DMS153 treated with DMSO at 0.1 percent for 48 hours (cell line): ENCODE data around the gene AHNAK2.
"Not testable (repeated sequence)": the region's sequence is repeated elsewhere in the genome, so short reads cannot be mapped to it uniquely, and the experiment has no call there.

ENCODE experiments used
- DNase-seq: peaks from one replicate; lab custom pipeline; 2025; ENCODE audit not compliant: unreplicated experiment; lab: John Stamatoyannopoulos, UW

The AHNAK2 gene

GRCh38 chr14:104928391-104929133 lies 49.6 kb downstream of the AHNAK2 start:
- DNase-seq = no peak

GRCh38 chr14:104927901-104928300 lies 50.3 kb downstream of the AHNAK2 start:
- no peak for DNase-seq

DNA sequence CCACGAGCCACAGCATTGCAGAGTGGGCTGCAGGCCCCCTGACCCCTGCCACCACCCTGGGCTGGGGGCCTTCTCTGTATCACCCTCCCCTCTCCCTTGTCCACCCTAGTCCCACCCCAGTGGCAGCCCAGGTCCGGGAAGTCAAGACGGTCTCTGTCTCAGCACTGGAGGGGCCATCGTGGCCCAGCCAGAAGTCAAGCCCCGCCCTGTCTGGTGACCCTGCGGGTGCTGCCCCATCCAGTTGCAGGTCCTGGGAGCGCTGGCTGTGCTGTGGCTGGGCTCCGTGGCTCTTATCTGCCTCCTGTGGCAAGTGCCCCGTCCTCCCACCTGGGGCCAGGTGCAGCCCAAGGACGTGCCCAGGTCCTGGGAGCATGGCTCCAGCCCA lies 50.8 kb downstream of the AHNAK2 start:
- no peak for DNase-seq

DNA sequence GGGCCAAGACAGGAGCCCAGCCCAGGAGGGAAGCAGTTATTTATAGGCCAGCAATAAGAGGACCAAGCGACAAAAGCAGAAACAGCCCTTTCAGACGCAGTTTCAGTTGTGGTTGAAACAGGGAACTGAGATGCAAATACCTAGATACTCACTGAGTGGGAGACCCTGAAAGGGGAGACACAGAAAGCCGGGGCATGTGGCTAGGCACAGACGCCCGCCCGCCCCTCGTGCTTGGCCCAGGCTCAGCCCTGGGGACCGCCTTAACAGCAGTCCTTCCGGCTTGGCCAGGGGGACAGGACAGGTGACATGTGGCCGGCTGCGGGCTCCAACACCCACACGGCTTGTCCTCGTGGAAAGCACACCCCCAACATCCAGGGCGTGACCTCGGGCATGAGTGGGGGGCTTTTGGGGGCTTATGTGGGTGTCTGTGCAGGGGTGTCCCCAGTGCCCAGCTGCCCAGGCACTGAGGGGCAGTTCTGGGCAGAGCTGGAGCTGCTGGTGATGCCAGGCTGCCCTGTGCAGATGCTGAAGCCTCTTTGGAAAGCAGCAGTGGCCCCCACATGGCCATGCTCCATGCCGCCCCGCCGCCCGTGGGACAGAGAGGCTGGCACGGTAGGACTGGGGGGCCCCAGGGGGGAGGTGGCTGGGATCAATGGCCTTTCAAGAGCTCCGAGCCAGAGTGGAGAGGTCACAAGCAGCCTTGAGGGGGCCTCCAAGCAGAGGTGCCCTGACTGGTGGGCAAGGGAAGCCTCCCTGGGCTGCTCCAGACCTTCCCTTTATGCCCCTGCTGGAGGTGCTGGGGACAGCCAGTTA lies 51.3 kb downstream of the AHNAK2 start:
- DNase-seq = no peak

GRCh38 chr14:104925855-104926609 lies 52.1 kb downstream of the AHNAK2 start:
- no peak for DNase-seq

DNA sequence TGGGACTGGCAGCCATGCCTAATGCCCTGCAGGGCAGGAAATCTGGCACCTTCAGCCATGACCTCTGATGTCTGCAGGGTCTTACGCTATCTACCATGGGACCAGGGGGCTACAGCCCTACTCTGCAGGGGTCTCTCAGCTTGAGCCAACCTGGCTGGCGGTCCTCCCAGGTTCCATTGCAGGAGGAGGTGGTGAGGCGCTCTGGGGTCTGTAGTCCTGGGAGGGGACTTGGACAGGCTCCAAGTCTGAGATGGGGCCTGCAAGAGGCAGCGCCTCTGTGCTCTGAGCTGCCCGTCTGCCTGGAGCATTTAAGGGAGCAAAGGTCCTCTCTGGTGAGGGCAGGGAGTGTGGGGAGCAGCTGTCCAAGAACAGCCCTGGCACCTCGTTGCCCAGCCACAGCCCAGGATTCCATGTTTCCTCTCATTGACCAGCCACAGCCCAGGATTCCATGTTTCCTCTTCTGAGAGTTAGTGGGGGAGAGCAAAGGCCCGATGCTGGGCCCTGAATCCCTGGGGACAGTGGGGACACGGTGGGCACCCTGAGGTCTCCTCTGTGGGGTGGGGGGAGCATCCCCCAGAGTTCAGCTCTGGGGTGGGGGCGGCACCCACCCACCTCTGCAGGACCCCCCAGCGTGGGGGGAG lies 52.8 kb downstream of the AHNAK2 start:
- DNase-seq = no peak

DNA sequence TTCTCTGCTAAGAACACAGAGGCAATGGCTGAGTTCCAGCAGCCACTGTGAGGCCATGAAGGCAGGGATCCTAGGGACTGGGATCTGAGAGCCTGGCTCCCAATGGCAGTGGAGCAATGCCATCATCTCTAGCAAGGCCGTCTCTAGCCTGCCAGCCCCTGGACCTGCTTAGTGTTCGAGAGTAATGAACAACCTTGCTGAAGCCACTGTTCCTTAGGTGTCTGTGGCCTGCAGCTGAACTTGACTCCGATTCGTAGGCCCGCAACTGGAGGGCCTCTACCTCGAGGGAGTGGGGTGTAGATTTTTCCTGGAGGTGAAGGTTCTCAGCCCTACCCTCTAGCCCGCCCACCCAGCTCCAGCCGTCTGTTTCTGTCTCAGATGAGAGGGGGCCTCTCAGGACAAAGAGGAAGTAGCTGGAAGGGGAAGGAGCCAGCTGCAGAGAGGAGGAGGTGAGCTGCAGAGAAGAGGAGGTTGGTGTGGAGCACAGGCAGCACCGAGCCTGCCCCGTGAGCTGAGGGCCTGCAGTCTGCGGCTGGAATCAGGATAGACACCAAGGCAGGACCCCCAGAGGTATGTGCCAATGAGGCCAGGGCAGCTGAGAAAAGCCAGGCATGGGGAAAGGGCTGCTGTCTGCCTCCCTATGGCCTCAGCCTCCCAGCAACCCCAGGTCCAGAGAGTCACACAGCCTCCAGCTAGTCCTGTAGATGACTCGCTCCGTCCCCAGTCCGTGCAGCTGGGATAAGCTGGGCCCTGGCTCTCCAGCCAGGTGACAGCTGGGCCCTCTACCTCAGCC lies 53.6 kb downstream of the AHNAK2 start, which contains the start of gene PLD4:
PLD4 (plus strand) TSS at position 459 of the 793 bp plus-strand sequence. CDS start 2,262 bp downstream, outside the sequence.
- DNase-seq = no peak

DNA sequence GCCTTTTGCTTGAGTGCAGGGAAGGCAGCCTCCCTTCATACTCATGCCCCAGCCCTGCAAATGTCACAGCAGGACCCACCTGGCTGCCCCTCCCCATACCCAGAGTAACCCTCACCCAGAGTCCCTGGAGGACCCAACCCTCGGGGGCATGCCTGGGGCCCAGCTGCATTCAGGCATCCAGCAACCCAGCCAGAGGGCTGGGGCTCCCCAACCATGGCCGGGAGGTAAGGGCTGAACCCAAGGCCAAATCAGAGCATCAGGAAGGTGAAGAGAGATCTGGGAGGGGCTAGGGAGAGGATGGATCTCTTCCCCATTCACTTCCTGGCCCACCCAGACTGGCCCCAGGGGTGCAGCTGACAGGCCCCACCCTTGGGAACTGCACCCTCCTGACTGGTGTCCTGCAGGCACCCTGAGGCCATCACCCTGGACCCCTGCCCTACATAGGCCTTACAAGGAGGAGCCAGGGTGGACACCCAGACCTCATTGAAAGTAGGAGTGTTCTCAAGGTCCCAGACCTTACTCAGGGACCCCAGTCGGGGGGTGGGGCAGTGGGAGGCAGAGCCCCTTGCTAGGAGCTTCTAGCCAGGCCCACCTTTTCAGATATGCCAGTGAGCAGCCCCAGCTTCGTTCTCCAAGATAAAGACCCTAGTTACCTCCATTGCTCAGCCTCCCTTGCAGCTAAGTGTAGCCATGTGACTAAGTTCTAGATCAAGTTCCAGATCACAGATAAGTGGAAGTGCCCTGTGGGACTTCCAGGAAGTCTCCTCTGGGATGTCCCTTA lies 54.3 kb downstream of the AHNAK2 start:
- no peak for DNase-seq

GRCh38 chr14:104919993-104920315 lies 58.2 kb downstream of the AHNAK2 start:
- no peak for DNase-seq

- not testable (repeated sequence) for DNase-seq
These were observed 58.8 kb downstream of the AHNAK2 start for GRCh38 chr14:104919152-104919992.

- DNase-seq = no peak
These were observed 60.2 kb downstream of the AHNAK2 start for GRCh38 chr14:104917993-104918392.

DNA sequence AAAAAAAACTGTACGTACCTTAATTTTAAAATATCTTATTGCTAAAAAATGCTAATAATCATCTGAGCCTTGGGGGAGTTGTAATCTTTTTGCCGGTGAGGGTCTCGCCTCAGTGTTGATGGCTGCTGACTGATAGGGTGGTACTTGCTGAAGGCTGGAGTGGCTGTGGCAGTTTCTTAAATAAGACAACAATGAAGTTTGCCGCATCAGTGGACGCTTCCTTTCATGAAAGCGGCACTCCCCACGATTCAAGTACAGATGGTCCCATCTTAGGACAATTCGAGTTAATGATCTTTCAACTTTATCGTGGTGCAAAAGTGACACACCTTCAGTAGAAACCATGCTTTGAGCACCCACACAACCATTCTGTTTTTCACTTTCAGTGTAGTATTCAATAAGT lies 61.1 kb downstream of the AHNAK2 start:
- no peak for DNase-seq

- no peak for DNase-seq
These were observed 64.7 kb downstream of the AHNAK2 start for GRCh38 chr14:104913435-104913834.

GRCh38 chr14:104912053-104912452 lies 66.1 kb downstream of the AHNAK2 start:
- no peak for DNase-seq

DNA sequence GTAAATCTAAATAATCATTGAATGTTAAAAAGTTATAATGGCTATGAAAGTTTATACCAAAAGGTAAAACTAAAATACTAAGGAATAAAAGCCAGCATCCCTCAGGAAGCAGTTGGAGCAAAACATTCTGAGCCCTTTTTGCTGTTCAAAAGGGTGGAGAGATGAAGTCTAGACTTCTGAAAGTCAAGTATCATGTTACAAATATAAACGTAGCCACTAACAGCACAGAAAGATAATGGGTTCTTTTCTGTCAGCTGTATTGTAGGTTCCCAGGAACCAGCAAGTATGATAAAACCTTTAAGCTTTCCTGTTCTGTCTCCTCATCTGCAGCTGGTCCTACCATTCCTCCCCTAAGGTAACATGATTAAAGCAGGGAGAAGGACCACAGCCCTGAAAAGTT lies 69.9 kb downstream of the AHNAK2 start:
- DNase-seq = no peak

GRCh38 chr14:104905579-104905933 lies 72.6 kb downstream of the AHNAK2 start:
- not testable (repeated sequence) for DNase-seq

DNA sequence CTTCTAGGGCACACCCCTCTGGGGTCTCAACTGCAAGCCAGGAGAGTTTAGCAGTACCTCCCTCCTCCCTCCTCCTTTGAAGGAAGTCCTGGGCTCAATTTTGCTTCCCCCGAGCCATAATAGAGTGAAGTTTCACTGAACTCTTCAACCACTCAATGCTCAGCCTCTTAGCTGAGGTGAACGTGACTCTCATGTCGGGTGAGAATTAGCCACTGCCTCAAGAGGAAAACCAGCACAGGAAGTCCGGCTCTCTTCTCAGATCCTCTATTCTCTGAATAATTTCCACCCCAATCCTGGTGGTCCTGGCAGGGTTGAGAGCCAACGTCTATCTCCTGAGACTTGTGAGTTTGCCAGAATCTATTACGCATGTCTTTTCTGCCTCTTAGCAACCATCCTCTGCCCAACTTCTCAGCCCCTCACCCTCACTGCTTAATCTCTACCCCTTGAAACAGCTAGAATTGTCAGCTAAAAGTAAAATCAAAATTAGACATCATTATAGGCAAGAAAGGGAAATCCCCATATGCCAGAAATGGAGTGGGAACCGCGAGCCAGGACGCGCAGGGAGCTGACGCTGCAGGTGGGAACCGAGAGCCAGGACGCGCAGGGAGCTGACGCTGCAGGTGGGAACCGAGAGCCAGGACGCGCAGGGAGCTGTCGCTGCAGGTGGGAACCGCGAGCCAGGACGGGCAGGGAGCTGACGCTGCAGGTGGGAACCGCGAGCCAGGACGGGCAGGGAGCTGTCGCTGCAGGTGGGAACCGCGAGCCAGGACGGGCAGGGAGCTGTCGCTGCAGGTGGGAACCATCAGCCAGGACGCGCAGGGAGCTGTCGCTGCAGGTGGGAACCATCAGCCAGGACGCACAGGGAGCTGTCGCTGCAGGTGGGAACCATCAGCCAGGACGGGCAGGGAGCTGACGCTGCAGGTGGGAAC lies 73.3 kb downstream of the AHNAK2 start:
- DNase-seq = not testable (repeated sequence)

GRCh38 chr14:104903990-104904389 lies 74.2 kb downstream of the AHNAK2 start:
- no peak for DNase-seq
